Stimulated activated CD4-positive, alpha-beta T cell treated with anti-CD3 and anti-CD28 coated beads, Interleukin-1b, Interleukin-23, amount 100 ng/mL, for 1 hour (primary cell): ENCODE data around the gene C7orf33.
"Not testable (repeated sequence)": the region's sequence is repeated elsewhere in the genome, so short reads cannot be mapped to it uniquely, and the experiment has no call there.

ENCODE experiments used
- DNase-seq, 2 donors: peaks; one replicate each; pipeline ENCODE4 v3.0.0-alpha.2; 2020; ENCODE audit warnings: low read depth in 2 of 2

The C7orf33 gene

GRCh38 chr7:148580446-148580845, 10.1 kb upstream of the C7orf33 start:
- no peak for DNase-seq

GRCh38 chr7:148581624-148582023, 8.9 kb upstream of the C7orf33 start:
- DNase-seq: no peak

GRCh38 chr7:148584154-148584827, 6.3 kb upstream of the C7orf33 start:
- no peak for DNase-seq

GRCh38 chr7:148585399-148585798, 5.2 kb upstream of the C7orf33 start:
- no peak for DNase-seq

- no peak for DNase-seq
These were observed 3.5 kb upstream of the C7orf33 start for GRCh38 chr7:148587076-148587475.

- DNase-seq: no peak
These were observed 2.4 kb upstream of the C7orf33 start for GRCh38 chr7:148588168-148588567.

GRCh38 chr7:148588670-148589131, 1.9 kb upstream of the C7orf33 start:
- DNase-seq: no peak

- no peak for DNase-seq
These were observed 926 bp upstream of the C7orf33 start for GRCh38 chr7:148589640-148590039.

- not testable (repeated sequence) for DNase-seq
These were observed 5.8 kb downstream of the C7orf33 start for GRCh38 chr7:148596354-148596753.

GRCh38 chr7:148598351-148598750, 7.8 kb downstream of the C7orf33 start:
- DNase-seq: no peak

GRCh38 chr7:148605350-148605749, 14.8 kb downstream of the C7orf33 start:
- DNase-seq: no peak

- DNase-seq: no peak
These were observed 16.6 kb downstream of the C7orf33 start for GRCh38 chr7:148607151-148607661.

- DNase-seq: no peak
These were observed 18.6 kb downstream of the C7orf33 start for GRCh38 chr7:148609045-148609725.

- DNase-seq: no peak
These were observed 21.1 kb downstream of the C7orf33 start for GRCh38 chr7:148611692-148612091.

GRCh38 chr7:148615085-148615730, 24.6 kb downstream of the C7orf33 start:
- DNase-seq: no peak

- no peak for DNase-seq
These were observed 30.3 kb downstream of the C7orf33 start for GRCh38 chr7:148620749-148621359.

- DNase-seq: no peak
These were observed 31.0 kb downstream of the C7orf33 start for GRCh38 chr7:148621563-148621962.

GRCh38 chr7:148622887-148623585, 32.5 kb downstream of the C7orf33 start:
- no peak for DNase-seq

- no peak for DNase-seq
These were observed 33.2 kb downstream of the C7orf33 start for GRCh38 chr7:148623586-148624282.

GRCh38 chr7:148624735-148625134, 34.2 kb downstream of the C7orf33 start:
- no peak for DNase-seq

GRCh38 chr7:148625342-148625741, 34.8 kb downstream of the C7orf33 start:
- no peak for DNase-seq
